Keratinocyte (primary cell): Measurements from ENCODE around the gene RGS7BP. TPM values are rescaled to one million over a fixed set of nuclear protein-coding genes. Genes with fewer than 3 reads are reported as not detected.

Experiments used
- DNase-seq: peaks from one replicate; pipeline ENCODE4 v3.0.0-alpha.2; 2011; ENCODE audit warnings: low read depth, missing footprints, low spot score
- FAIRE-seq: peaks from 2 replicates; lab custom pipeline; 2011; peaks lifted over from hg19 to GRCh38; lab: Jason Lieb, UNC
- H2AFZ ChIP-seq: 2 replicates; pipeline ENCODE4 v1.6.0; 2012; ENCODE audit warnings: low read length, control low read depth, inconsistent platforms; ENCODE audit not compliant: control insufficient read depth
- H3K27ac ChIP-seq: 2 replicates; pipeline ENCODE4 v1.5.1; 2011; ENCODE audit warnings: low read length; ENCODE audit not compliant: control insufficient read depth, insufficient read depth
- H3K27me3 ChIP-seq: 3 replicates; pipeline ENCODE4 v1.6.0; 2011; ENCODE audit warnings: low read length; ENCODE audit not compliant: control insufficient read depth, insufficient read depth; ENCODE audit errors: extremely low read depth
- H3K36me3 ChIP-seq, 2 experiments: 2 replicates in 1 of 2; 3 replicates in 1 of 2; pipeline ENCODE4 v1.5.1; 2011; ENCODE audit warnings: low read length in 2 of 2, mild to moderate bottlenecking in 1 of 2; ENCODE audit not compliant: control insufficient read depth in 2 of 2, insufficient read depth in 2 of 2; ENCODE audit errors: extremely low read depth in 1 of 2
- H3K4me1 ChIP-seq: 3 replicates; pipeline ENCODE4 v1.5.1; 2011; ENCODE audit warnings: low read length; ENCODE audit not compliant: control insufficient read depth, insufficient read depth; ENCODE audit errors: extremely low read depth
- H3K4me2 ChIP-seq: 3 replicates; pipeline ENCODE4 v1.6.0; 2011; ENCODE audit warnings: low read depth, low read length; ENCODE audit not compliant: control insufficient read depth, insufficient read depth; ENCODE audit errors: extremely low read depth
- H3K4me3 ChIP-seq, 3 experiments: fragments of 200-600 bp in 1 of 3; sonication (generic) in 1 of 3; 2 replicates in 2 of 3; 3 replicates in 1 of 3; pipeline ENCODE4 v1.5.1; 2011 to 2016; ENCODE audit warnings: low read length in 3 of 3, mild to moderate bottlenecking in 3 of 3, control low read depth in 2 of 3, inconsistent platforms in 1 of 3, low read depth in 1 of 3, mixed read lengths in 1 of 3, mixed run types in 1 of 3, moderate library complexity in 1 of 3; ENCODE audit not compliant: control insufficient read depth in 2 of 3, insufficient read depth in 2 of 3; ENCODE audit errors: extremely low read depth in 1 of 3
- H3K79me2 ChIP-seq: 2 replicates; pipeline ENCODE4 v1.6.0; 2012; ENCODE audit warnings: low read length; ENCODE audit not compliant: control insufficient read depth, insufficient read depth
- H3K9ac ChIP-seq: 3 replicates; pipeline ENCODE4 v1.6.0; 2011; ENCODE audit warnings: low read length; ENCODE audit not compliant: control insufficient read depth, insufficient read depth; ENCODE audit errors: extremely low read depth
- H3K9me1 ChIP-seq: 3 replicates; pipeline ENCODE4 v1.6.0; 2011; ENCODE audit warnings: low read length; ENCODE audit not compliant: control insufficient read depth, insufficient read depth; ENCODE audit errors: extremely low read depth
- H3K9me3 ChIP-seq: 2 replicates; pipeline ENCODE4 v1.5.1; 2012; ENCODE audit warnings: low read depth, low read length; ENCODE audit not compliant: control insufficient read depth
- H4K20me1 ChIP-seq: 3 replicates; pipeline ENCODE4 v1.6.0; 2011; ENCODE audit warnings: low read length; ENCODE audit not compliant: control insufficient read depth, insufficient read depth; ENCODE audit errors: extremely low read depth
- CTCF ChIP-seq, 3 experiments: IDR thresholded peaks in 1 of 3; conservative IDR thresholded peaks in 1 of 3; optimal IDR thresholded peaks in 1 of 3; 2 replicates in 2 of 3; 3 replicates in 1 of 3; pipeline versions ENCODE3 to v1.5.1; 2011; ENCODE audit warnings: low read length in 3 of 3, mild to moderate bottlenecking in 3 of 3, moderate library complexity in 2 of 3, control low read depth in 1 of 3, inconsistent platforms in 1 of 3; ENCODE audit not compliant: insufficient read depth in 2 of 3; ENCODE audit errors: extremely low read depth in 1 of 3
- EZH2 ChIP-seq: IDR thresholded peaks from one replicate; pipeline ENCODE4 v1.6.1; 2012; ENCODE audit warnings: inconsistent platforms, mild to moderate bottlenecking, low read length, moderate library complexity
- dilution Hi-C: fragments of 300-500 bp; cut with MboI; formaldehyde crosslinking; loops from one replicate; pipeline ENCODE4 v1.7.0; 2020; ENCODE audit warnings: low sequenced_read_pairs; ENCODE audit not compliant: extremely low pct_ligation_motif_present
- polyA plus RNA-seq, 5 experiments: library from polyadenylated mRNA; depleted of rRNA in 3 of 5; stranded (reverse) in 3 of 5; stranded (forward) in 1 of 5; unstranded in 1 of 5; fragments of >200 nt; gene quantifications; 1 replicate in 1 of 5; 2 replicates in 3 of 5; 3 replicates in 1 of 5; pipeline versions ENCODE4 v1.2.1 to v1.2.3, GENCODE V29; 2011 to 2012; ENCODE audit warnings: missing spikeins in 2 of 5, low read depth in 1 of 5, low replicate concordance in 1 of 5

Gene RGS7BP
- polyA plus RNA-seq, 1 donor (not counting 4 experiments of a cell fraction or from before 2014, with no cell fraction given), result not detected

- Histone ChIP-seq H3K9me3 (no peaks in the 10 kb centered on the region), H3K4me1 (no peaks in the 10 kb centered on the region), H3K36me3 (no peaks in the 10 kb centered on the region), H3K9me1 (no peaks in the 10 kb centered on the region), H2AFZ (no peak overlapping the region), H4K20me1 (no peaks in the 10 kb centered on the region), H3K4me3 (no peak overlapping the region), H3K27me3 (peaks cover 9% of the 10 kb centered on the region), H3K27ac (no peak overlapping the region), H3K79me2 (no peaks in the 10 kb centered on the region), H3K4me2 (no peak overlapping the region), H3K9ac (no peak overlapping the region)
- TF ChIP-seq CTCF (optimal IDR thresholded peaks at IDR 0.05 in 1 of 3, IDR thresholded peaks at IDR 0.05 in 1 of 3, conservative IDR thresholded peaks at IDR 0.05 in 1 of 3; ENCODE audit: extremely low read depth in 1 of 3, insufficient read depth in 2 of 3, low read length in 3 of 3) (no peak), EZH2 (no peak)
- dilution Hi-C loops, result no loop called here
- FAIRE-seq (no peak), DNase-seq (no peak)
Observed at GRCh38 chr5:64599226-64599625, 93.4 kb downstream of the RGS7BP start.

- dilution Hi-C loops, result no loop called here
- no peak overlapping the region for H2AFZ ChIP-seq
- peaks cover 9% of the 10 kb centered on the region for H3K27me3 ChIP-seq
- no peaks in the 10 kb centered on the region for H3K4me1 ChIP-seq
- H3K79me2 ChIP-seq, result no peaks in the 10 kb centered on the region
- no peaks in the 10 kb centered on the region for H3K9me1 ChIP-seq
- DNase-seq (no peak), FAIRE-seq (no peak)
- H3K9me3 ChIP-seq, result no peaks in the 10 kb centered on the region
- H3K4me3 ChIP-seq, result no peak overlapping the region
- TF ChIP-seq EZH2 (no peak), CTCF (optimal IDR thresholded peaks at IDR 0.05 in 1 of 3, IDR thresholded peaks at IDR 0.05 in 1 of 3, conservative IDR thresholded peaks at IDR 0.05 in 1 of 3; ENCODE audit: extremely low read depth in 1 of 3, insufficient read depth in 2 of 3, low read length in 3 of 3) (no peak)
- no peak overlapping the region for H3K9ac ChIP-seq
- H4K20me1 ChIP-seq, result no peaks in the 10 kb centered on the region
- H3K4me2 ChIP-seq, result no peak overlapping the region
- H3K36me3 ChIP-seq, result no peaks in the 10 kb centered on the region
- no peak overlapping the region for H3K27ac ChIP-seq
Observed at GRCh38 chr5:64603676-64604075, 97.9 kb downstream of the RGS7BP start.
